Measurements from ENCODE around the gene EPAS1. TPM values are rescaled to one million over a fixed set of nuclear protein-coding genes. Genes with fewer than 3 reads are reported as not detected.

EPAS1 gene
- total and polyA plus RNA-seq, 12 donors: 112 to 415 (median 201) TPM

GRCh38 chr2:46407852-46408455 lies 110.7 kb downstream of the EPAS1 start:
- DNase-seq (no peak), ATAC-seq (no peak)
- Histone ChIP-seq H3K27me3 (no peaks in the 10 kb centered on the region), H3K9me3 (no peaks in the 10 kb centered on the region), H3K27ac (peak overlapping the region in 1 of 10 donors; percentile 70), H3K4me3 (no peak overlapping the region), H3K36me3 (no peaks in the 10 kb centered on the region), H3K4me1 (peaks cover 0 to 18% (median 4%) of the 10 kb centered on the region in 9 donors)
- intact Hi-C loops (cut with DNase I): loop anchor here in 1 of 10 donors (5.0 kb wide), 1 partner anchor 44 kb away; no protein-coding TSS in a partner anchor
- 96 to 98% methylated on average over 14 of the region's 14 CpGs for WGBS, 2 donors
- TF ChIP-seq CTCF (IDR thresholded peaks at IDR 0.05): no peak

- peak in 2 of 8 donors; percentile 4 to 7 for ATAC-seq
- 76 to 81% methylated on average over 4 of the region's 4 CpGs for WGBS, 2 donors
Measured at GRCh38 chr2:46409756-46410155, 112.5 kb downstream of the EPAS1 start.

GRCh38 chr2:46410273-46411244 lies 113.4 kb downstream of the EPAS1 start:
- no peaks in the 10 kb centered on the region for H3K36me3 ChIP-seq
- H3K4me3 ChIP-seq: no peak overlapping the region
- peak overlapping the region in 2 of 10 donors; percentile 58 to 61 for H3K27ac ChIP-seq
- WGBS, 2 donors: 73 to 76% methylated on average over 10 of the region's 10 CpGs
- intact Hi-C loops (cut with DNase I): no loop called here
- no peak for TF ChIP-seq CTCF (IDR thresholded peaks at IDR 0.05)
- no peaks in the 10 kb centered on the region for H3K27me3 ChIP-seq
- DNase-seq (peak in 1 of 2 donors; percentile 31), ATAC-seq (peak in 5 of 8 donors; percentile 44 to 68 (median 62))
- H3K9me3 ChIP-seq: peaks cover 0 to 8% (median 0%) of the 10 kb centered on the region in 11 donors
- H3K4me1 ChIP-seq: peaks cover 0 to 18% (median 4%) of the 10 kb centered on the region in 9 donors

More at GRCh38 chr2:46409756-46410155, 112.5 kb downstream of the EPAS1 start:
- Histone ChIP-seq H3K4me3 (no peak overlapping the region), H3K36me3 (no peaks in the 10 kb centered on the region), H3K27ac (peak overlapping the region in 6 of 10 donors; percentile 9 to 61 (median 41)), H3K4me1 (peaks cover 0 to 18% (median 4%) of the 10 kb centered on the region in 9 donors), H3K9me3 (no peaks in the 10 kb centered on the region), H3K27me3 (no peaks in the 10 kb centered on the region)
- DNase-seq: no peak
- intact Hi-C loops (cut with DNase I): loop anchor here in 1 of 10 donors (5.0 kb wide), 1 partner anchor 43 kb away; no protein-coding TSS in a partner anchor
- TF ChIP-seq CTCF (IDR thresholded peaks at IDR 0.05): no peak

GRCh38 chr2:46411245-46411641 lies 114.0 kb downstream of the EPAS1 start:
- ATAC-seq: no peak

More at GRCh38 chr2:46411245-46411641, 114.0 kb downstream of the EPAS1 start:
- 98 to 100% methylated on average over 2 of the region's 2 CpGs for WGBS, 2 donors
- no peak overlapping the region for H3K4me3 ChIP-seq
- peaks cover 0 to 15% (median 4%) of the 10 kb centered on the region in 11 donors for H3K9me3 ChIP-seq
- H3K36me3 ChIP-seq: no peaks in the 10 kb centered on the region
- TF ChIP-seq CTCF (IDR thresholded peaks at IDR 0.05): no peak
- intact Hi-C loops (cut with DNase I): no loop called here
- H3K27me3 ChIP-seq: no peaks in the 10 kb centered on the region
- no peak overlapping the region for H3K27ac ChIP-seq
- no peak for DNase-seq
- H3K4me1 ChIP-seq: peaks cover 0 to 18% (median 4%) of the 10 kb centered on the region in 9 donors

Data from heart right ventricle (tissue), 16 donors.